ENCODE results near the gene LRRTM1.

LRRTM1 gene

GRCh38 chr2:80256782-80257167, 47.8 kb downstream of the LRRTM1 start:
- Mint-ChIP-seq H3K4me1 (no peaks in the 10 kb centered on the region), H3K36me3 (ENCODE audit: insufficient read depth) (no peaks in the 10 kb centered on the region), H3K27me3 (no peaks in the 10 kb centered on the region), H3K9me3 (peaks cover 10% of the 10 kb centered on the region), H3K27ac (ENCODE audit: low read depth) (no peak overlapping the region), H3K4me3 (no peak overlapping the region)
- no peak for ATAC-seq (replicated peaks; ENCODE audit: extremely low read depth, poor library complexity, severe bottlenecking)
- DNase-seq (ENCODE audit: low spot score in 2 of 2): no peak

GRCh38 chr2:80255918-80256781, 48.4 kb downstream of the LRRTM1 start:
- H3K27ac Mint-ChIP-seq (ENCODE audit: low read depth): no peak overlapping the region
- H3K9me3 Mint-ChIP-seq: peaks cover 10% of the 10 kb centered on the region
- peaks cover under 1% of the 10 kb centered on the region for H3K36me3 Mint-ChIP-seq (ENCODE audit: insufficient read depth)
- ATAC-seq (replicated peaks; ENCODE audit: extremely low read depth, poor library complexity, severe bottlenecking) (no peak), DNase-seq (ENCODE audit: low spot score in 2 of 2) (no peak)
- no peaks in the 10 kb centered on the region for H3K27me3 Mint-ChIP-seq
- no peak overlapping the region for H3K4me3 Mint-ChIP-seq
- no peaks in the 10 kb centered on the region for H3K4me1 Mint-ChIP-seq

- Mint-ChIP-seq H3K4me1 (no peaks in the 10 kb centered on the region), H3K4me3 (no peak overlapping the region), H3K27me3 (no peaks in the 10 kb centered on the region), H3K9me3 (peaks cover 18% of the 10 kb centered on the region), H3K36me3 (ENCODE audit: insufficient read depth) (peaks cover 1% of the 10 kb centered on the region), H3K27ac (ENCODE audit: low read depth) (no peak overlapping the region)
- DNase-seq (ENCODE audit: low spot score in 2 of 2): no peak
- no peak for ATAC-seq (replicated peaks; ENCODE audit: extremely low read depth, poor library complexity, severe bottlenecking)
These were observed 52.1 kb downstream of the LRRTM1 start for GRCh38 chr2:80252294-80252986.
